Erythroblast (primary cell): Measurements from ENCODE around the gene MAD1L1.

Source experiments
- GATA1 ChIP-seq: IDR thresholded peaks from 2 replicates; pipeline ENCODE4 v1.6.1; 2011; ENCODE audit warnings: low read depth, mild to moderate bottlenecking, control low read depth, low read length, moderate library complexity
- POLR2A ChIP-seq: IDR thresholded peaks from 2 replicates; pipeline ENCODE4 v1.6.1; 2011; ENCODE audit warnings: mild to moderate bottlenecking, low read length

DNA sequence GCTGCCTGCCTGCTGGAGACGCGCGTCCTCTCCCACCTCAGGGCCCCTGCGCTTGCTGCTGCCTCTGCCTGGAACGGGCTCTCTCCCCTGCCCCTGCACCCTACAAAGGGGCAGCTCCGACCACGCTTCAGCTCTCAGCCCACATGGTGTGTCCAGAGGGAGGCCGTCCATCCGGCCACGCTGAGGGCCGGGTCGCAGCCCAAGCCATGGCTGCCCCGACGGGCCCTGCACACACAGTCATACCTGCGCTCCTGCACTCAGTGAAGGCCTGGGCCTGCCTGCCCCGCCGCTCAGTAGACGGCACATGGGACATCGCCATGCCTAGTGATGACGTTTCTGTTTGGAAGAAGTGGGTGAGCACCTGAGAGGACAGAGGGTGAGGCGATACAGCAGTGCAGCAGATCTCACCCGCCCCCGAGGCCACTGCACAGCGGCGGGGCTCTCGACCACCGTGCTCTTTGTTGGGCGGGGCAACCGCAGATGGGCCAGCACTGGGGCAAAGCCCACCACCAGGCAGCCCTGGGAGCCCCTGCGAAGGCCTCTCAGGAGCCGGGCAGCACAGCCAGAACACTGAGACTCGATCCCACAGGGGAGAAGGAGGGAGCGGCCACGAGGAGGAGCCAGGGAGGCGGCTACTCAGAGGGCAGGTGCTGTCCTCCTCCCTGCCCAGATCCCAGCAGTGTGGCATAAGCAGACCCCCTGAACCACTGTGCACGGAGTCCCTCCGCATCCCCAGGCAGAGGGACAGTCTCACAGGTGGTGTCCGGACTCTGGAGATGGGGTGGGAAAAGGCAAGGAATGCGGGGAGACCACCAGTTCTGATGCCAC is 129.5 kb downstream of the MAD1L1 start:
- no peak for TF ChIP-seq POLR2A
- no peak for TF ChIP-seq GATA1
